CD4-positive, alpha-beta memory T cell (primary cell): ENCODE results near the gene S100B. TPM values are rescaled to one million over a fixed set of nuclear protein-coding genes. Genes with fewer than 3 reads are reported as not detected.

Source experiments
- CTCF ChIA-PET: fragments of 350-600 bp; sonication (Branson Sonifier 250); formaldehyde crosslinking; loops from one replicate; lab custom pipeline; 2021; ENCODE audit warnings: inconsistent platforms; ENCODE audit not compliant: partially characterized antibody; lab: Charles Lee
- POLR2A ChIA-PET: fragments of 350-600 bp; sonication (Branson Sonifier 250); formaldehyde crosslinking; loops from one replicate; lab custom pipeline; 2021; ENCODE audit not compliant: partially characterized antibody; lab: Charles Lee
- DNase-seq, 5 donors: peaks; one replicate each; pipeline versions ENCODE4 v3.0.0 to v3.0.0-alpha.2; 2020 to 2022; ENCODE audit warnings: mixed read lengths in 1 of 5
- H3K27ac ChIP-seq: one replicate; pipeline ENCODE4 v1.7.0; 2013; ENCODE audit warnings: low read depth, low read length
- H3K27me3 ChIP-seq: 2 replicates; pipeline ENCODE4 v1.7.0; 2013; ENCODE audit warnings: mild to moderate bottlenecking, low read length, moderate library complexity; ENCODE audit not compliant: insufficient read depth
- H3K36me3 ChIP-seq: 2 replicates; pipeline ENCODE4 v1.7.0; 2013; ENCODE audit warnings: mild to moderate bottlenecking, low read length, moderate library complexity; ENCODE audit not compliant: insufficient read depth
- H3K4me1 ChIP-seq: 2 replicates; pipeline ENCODE4 v1.7.0; 2013; ENCODE audit warnings: mild to moderate bottlenecking, low read length, moderate library complexity; ENCODE audit not compliant: insufficient read depth
- H3K4me3 ChIP-seq, 2 donors: one replicate each; pipeline ENCODE4 v1.7.0; 2013; ENCODE audit warnings: low read length in 2 of 2, mild to moderate bottlenecking in 1 of 2
- H3K9me3 ChIP-seq, 2 donors: one replicate each; pipeline ENCODE4 v1.7.0; 2013; ENCODE audit warnings: low read length in 2 of 2, control low read depth in 1 of 2; ENCODE audit not compliant: control insufficient read depth in 1 of 2
- H3K27ac Mint-ChIP-seq, 7 donors: one replicate each; pipeline ENCODE4 v1.8.0; 2020 to 2021; ENCODE audit warnings: mixed read lengths in 7 of 7, mild to moderate bottlenecking in 6 of 7, inconsistent platforms in 3 of 7, moderate library complexity in 3 of 7
- H3K27me3 Mint-ChIP-seq, 2 donors: one replicate each; pipeline ENCODE4 v1.8.0; 2020 to 2021; ENCODE audit warnings: mixed read lengths in 2 of 2
- H3K36me3 Mint-ChIP-seq, 2 donors: one replicate each; pipeline ENCODE4 v1.8.0; 2020 to 2021; ENCODE audit warnings: mixed read lengths in 2 of 2, inconsistent platforms in 1 of 2, mild to moderate bottlenecking in 1 of 2
- H3K4me1 Mint-ChIP-seq, 4 donors: one replicate each; pipeline ENCODE4 v1.8.0; 2020 to 2021; ENCODE audit warnings: mixed read lengths in 4 of 4, mild to moderate bottlenecking in 1 of 4
- H3K4me3 Mint-ChIP-seq, 8 donors: one replicate each; pipeline ENCODE4 v1.8.0; 2020 to 2021; ENCODE audit warnings: mixed read lengths in 8 of 8, mild to moderate bottlenecking in 7 of 8, moderate library complexity in 6 of 8, inconsistent platforms in 3 of 8
- H3K9me3 Mint-ChIP-seq, 8 donors: one replicate each; pipeline ENCODE4 v1.8.0; 2020 to 2021; ENCODE audit warnings: mixed read lengths in 8 of 8, mild to moderate bottlenecking in 5 of 8, inconsistent platforms in 3 of 8, moderate library complexity in 1 of 8
- intact Hi-C: fragments of 100-400 bp; cut with micrococcal nuclease; formaldehyde crosslinking; loops from one replicate; pipeline ENCODE4 v1.15.1; 2023
- polyA plus RNA-seq, 2 donors: library from polyadenylated mRNA; unstranded; fragments of 300-500 nt; fragmentation: Illumina TruSeq; gene quantifications; one replicate each; pipeline ENCODE4 v1.2.3, GENCODE V29; 2021
- total RNA-seq, 2 experiments: library from RNA; stranded (reverse); gene quantifications; one replicate each; pipeline ENCODE4 v1.2.3, GENCODE V29; 2021

Gene S100B
- total and polyA plus RNA-seq, 4 experiments from 2014 or later = 0.54 to 0.73 TPM; not detected in 2

- peaks cover 24 to 36% of the 10 kb centered on the region in 2 donors for H3K36me3 Mint-ChIP-seq
- Histone ChIP-seq H3K9me3 (no peaks in the 10 kb centered on the region), H3K36me3 (peaks cover 14% of the 10 kb centered on the region), H3K4me1 (peaks cover 75% of the 10 kb centered on the region), H3K27ac (peak overlapping the region; percentile 93), H3K4me3 (peak overlapping the region; percentile 82 to 100), H3K27me3 (no peaks in the 10 kb centered on the region)
- peak overlapping the region; percentile 89 to 99 (median 96) for H3K27ac Mint-ChIP-seq
- intact Hi-C loops = loop anchor here (1.0 kb wide), 1 partner anchor 14 kb away; no protein-coding TSS in a partner anchor
- H3K27me3 Mint-ChIP-seq = no peaks in the 10 kb centered on the region
- H3K4me1 Mint-ChIP-seq = peaks cover 44 to 85% (median 68%) of the 10 kb centered on the region in 4 donors
- H3K4me3 Mint-ChIP-seq = peak overlapping the region; percentile 93 to 98 (median 96)
- CTCF ChIA-PET = interaction anchor here (0.8 to 3.9 kb wide), 10 partner anchors 10 to 107 kb away, joined by 3 to 19 read pairs (median 4); no protein-coding TSS in a partner anchor
- POLR2A ChIA-PET = interaction anchor here (0.6 to 6.1 kb wide), 17 partner anchors 8 to 311 kb away, joined by 3 to 108 read pairs (median 8); partner anchors contain the start of gene DIP2A
- H3K9me3 Mint-ChIP-seq = no peaks in the 10 kb centered on the region
- DNase-seq = peak in 3 of 5 donors; percentile 23 to 30 (median 27)
These were observed 31.8 kb upstream of the S100B start for GRCh38 chr21:46636550-46637285.

GRCh38 chr21:46636181-46636512, 31.3 kb upstream of the S100B start:
- Mint-ChIP-seq H3K9me3 (no peaks in the 10 kb centered on the region), H3K27me3 (no peaks in the 10 kb centered on the region), H3K4me1 (peaks cover 43 to 83% (median 66%) of the 10 kb centered on the region in 4 donors), H3K27ac (peak overlapping the region; percentile 89 to 99 (median 96)), H3K36me3 (peaks cover 18 to 31% of the 10 kb centered on the region in 2 donors), H3K4me3 (peak overlapping the region; percentile 93 to 98 (median 96))
- Histone ChIP-seq H3K4me1 (peaks cover 75% of the 10 kb centered on the region), H3K27ac (peak overlapping the region; percentile 93), H3K4me3 (peak overlapping the region; percentile 82 to 100), H3K9me3 (no peaks in the 10 kb centered on the region), H3K36me3 (peaks cover 8% of the 10 kb centered on the region), H3K27me3 (no peaks in the 10 kb centered on the region)
- ChIA-PET POLR2A (interaction anchor here (0.6 to 6.1 kb wide), 24 partner anchors 8 to 312 kb away, joined by 3 to 108 read pairs (median 7); partner anchors contain the start of genes C21orf58, DIP2A, PCNT and S100B), CTCF (interaction anchor here (0.9 to 3.9 kb wide), 6 partner anchors 10 to 493 kb away, joined by 3 to 19 read pairs (median 5); no protein-coding TSS in a partner anchor)
- intact Hi-C loops = loop anchor here (1.0 kb wide), 1 partner anchor 14 kb away; no protein-coding TSS in a partner anchor
- no peak for DNase-seq

- Mint-ChIP-seq H3K27me3 (no peaks in the 10 kb centered on the region), H3K36me3 (peaks cover 13 to 25% of the 10 kb centered on the region in 2 donors), H3K4me1 (peaks cover 41 to 80% (median 63%) of the 10 kb centered on the region in 4 donors), H3K27ac (peak within 1 kb of the TSS; percentile 89 to 99 (median 96)), H3K4me3 (peak within 1 kb of the TSS; percentile 93 to 98 (median 96)), H3K9me3 (no peaks in the 10 kb centered on the region)
- Histone ChIP-seq H3K36me3 (peaks cover 5% of the 10 kb centered on the region), H3K4me1 (peaks cover 72% of the 10 kb centered on the region), H3K9me3 (no peaks in the 10 kb centered on the region), H3K4me3 (peak within 1 kb of the TSS; percentile 82 to 100), H3K27ac (peak within 1 kb of the TSS; percentile 93), H3K27me3 (no peaks in the 10 kb centered on the region)
- intact Hi-C loops = loop anchor here (1.0 to 2.0 kb wide), 3 partner anchors 13 to 177 kb away; partner anchors contain the start of gene DIP2A
- CTCF ChIA-PET = interaction anchor here (0.9 to 3.9 kb wide), 6 partner anchors 11 to 492 kb away, joined by 3 to 19 read pairs (median 5); no protein-coding TSS in a partner anchor
- POLR2A ChIA-PET = interaction anchor here (0.5 to 6.1 kb wide), 28 partner anchors 8 to 311 kb away, joined by 3 to 108 read pairs (median 6); partner anchors contain the start of genes C21orf58, DIP2A, PCNT and S100B
- peak; percentile 96 to 99 (median 99) for DNase-seq
These were observed 30.7 kb upstream of the S100B start, which contains the start of gene PRMT2 for GRCh38 chr21:46635324-46636180. TSS of gene PRMT2 (plus strand) at chr21:46635674. CDS start at chr21:46636952, 1,278 bp downstream.

- Histone ChIP-seq H3K27me3 (no peaks in the 10 kb centered on the region), H3K36me3 (peaks cover 5% of the 10 kb centered on the region), H3K4me1 (peaks cover 67% of the 10 kb centered on the region), H3K4me3 (peak overlapping the region; percentile 37 to 100), H3K27ac (peak overlapping the region; percentile 93), H3K9me3 (no peaks in the 10 kb centered on the region)
- intact Hi-C loops = loop anchor here (1.0 to 2.0 kb wide), 2 partner anchors 76 to 177 kb away; partner anchors contain the start of gene DIP2A
- Mint-ChIP-seq H3K9me3 (no peaks in the 10 kb centered on the region), H3K27me3 (no peaks in the 10 kb centered on the region), H3K27ac (peak overlapping the region; percentile 89 to 99 (median 96)), H3K4me1 (peaks cover 39 to 77% (median 60%) of the 10 kb centered on the region in 4 donors), H3K4me3 (peak overlapping the region; percentile 93 to 98 (median 96)), H3K36me3 (peaks cover 10 to 24% of the 10 kb centered on the region in 2 donors)
- POLR2A ChIA-PET = interaction anchor here (0.6 to 6.1 kb wide), 23 partner anchors 8 to 380 kb away, joined by 3 to 108 read pairs (median 4); partner anchors contain the start of genes C21orf58, DIP2A, PCNT and S100B
- CTCF ChIA-PET = interaction anchor here (0.8 to 3.9 kb wide), 4 partner anchors 22 to 492 kb away, joined by 3 to 19 read pairs (median 10); no protein-coding TSS in a partner anchor
- peak in 1 of 5 donors; percentile 54 for DNase-seq
These were observed 30.1 kb upstream of the S100B start for GRCh38 chr21:46634966-46635323.

- H3K9me3 Mint-ChIP-seq = no peaks in the 10 kb centered on the region
- H3K4me1 Mint-ChIP-seq = peaks cover 34 to 72% (median 55%) of the 10 kb centered on the region in 4 donors
- CTCF ChIA-PET = interaction anchor here (0.8 to 3.9 kb wide), 4 partner anchors 23 to 491 kb away, joined by 3 to 19 read pairs (median 10); no protein-coding TSS in a partner anchor
- peaks cover 5 to 19% of the 10 kb centered on the region in 2 donors for H3K36me3 Mint-ChIP-seq
- H3K27me3 ChIP-seq = no peaks in the 10 kb centered on the region
- peak overlapping the region; percentile 93 to 98 (median 96) for H3K4me3 Mint-ChIP-seq
- H3K36me3 ChIP-seq = peaks cover 5% of the 10 kb centered on the region
- POLR2A ChIA-PET = interaction anchor here (0.6 to 6.1 kb wide), 14 partner anchors 13 to 380 kb away, joined by 3 to 108 read pairs (median 8); partner anchors contain the start of genes DIP2A and S100B
- no peaks in the 10 kb centered on the region for H3K27me3 Mint-ChIP-seq
- H3K9me3 ChIP-seq = no peaks in the 10 kb centered on the region
- no peak for DNase-seq
- H3K27ac Mint-ChIP-seq = peak overlapping the region; percentile 89 to 99 (median 96)
- intact Hi-C loops = loop anchor here (2.0 kb wide), 1 partner anchor 76 kb away; no protein-coding TSS in a partner anchor
- H3K27ac ChIP-seq = peak overlapping the region; percentile 93
- H3K4me1 ChIP-seq = peaks cover 62% of the 10 kb centered on the region
- peak overlapping the region in 1 of 2 donors; percentile 100 for H3K4me3 ChIP-seq
These were observed 29.5 kb upstream of the S100B start for GRCh38 chr21:46634427-46634826.

- CTCF ChIA-PET = interaction anchor here (0.8 to 2.8 kb wide), 2 partner anchors 12 to 82 kb away, joined by 3 to 13 read pairs; no protein-coding TSS in a partner anchor
- peaks cover 53% of the 10 kb centered on the region for H3K4me1 ChIP-seq
- H3K4me3 ChIP-seq = no peak overlapping the region
These were observed 28.7 kb upstream of the S100B start for GRCh38 chr21:46633566-46633965.

More at GRCh38 chr21:46633566-46633965, 28.7 kb upstream of the S100B start:
- peak in 4 of 5 donors; percentile 49 to 73 (median 62) for DNase-seq
- H3K27me3 Mint-ChIP-seq = no peaks in the 10 kb centered on the region
- Histone ChIP-seq H3K9me3 (no peaks in the 10 kb centered on the region), H3K27ac (peak overlapping the region; percentile 17), H3K27me3 (no peaks in the 10 kb centered on the region), H3K36me3 (peaks cover 5% of the 10 kb centered on the region)
- POLR2A ChIA-PET = interaction anchor here (0.9 to 6.1 kb wide), 8 partner anchors 12 to 175 kb away, joined by 3 to 108 read pairs (median 50); partner anchors contain the start of genes DIP2A and S100B
- H3K36me3 Mint-ChIP-seq = peaks cover 4 to 17% of the 10 kb centered on the region in 2 donors
- intact Hi-C loops = no loop called here
- peak overlapping the region; percentile 89 to 99 (median 96) for H3K27ac Mint-ChIP-seq
- peaks cover 32 to 71% (median 50%) of the 10 kb centered on the region in 4 donors for H3K4me1 Mint-ChIP-seq
- H3K4me3 Mint-ChIP-seq = peak overlapping the region; percentile 54 to 98 (median 93)
- no peaks in the 10 kb centered on the region for H3K9me3 Mint-ChIP-seq
